Progenitor cell of endocrine pancreas (in vitro differentiated cells): ENCODE results near the gene CBLB. TPM values are rescaled to one million over a fixed set of nuclear protein-coding genes. Genes with fewer than 3 reads are reported as not detected.

ENCODE experiments used
- DNase-seq: peaks from one replicate; pipeline ENCODE4 v3.0.0; 2021; ENCODE audit warnings: low spot score; ENCODE audit not compliant: unreplicated experiment
- H3K27ac Mint-ChIP-seq: 2 replicates; pipeline ENCODE4 v1.8.0; 2021; ENCODE audit warnings: mild to moderate bottlenecking, moderate library complexity, mixed read lengths
- H3K27me3 Mint-ChIP-seq: 2 replicates; pipeline ENCODE4 v1.8.0; 2021; ENCODE audit warnings: mixed read lengths
- H3K36me3 Mint-ChIP-seq: 2 replicates; pipeline ENCODE4 v1.8.0; 2022; ENCODE audit warnings: mixed read lengths; ENCODE audit not compliant: insufficient read depth
- H3K4me1 Mint-ChIP-seq: 2 replicates; pipeline ENCODE4 v1.8.0; 2021; ENCODE audit warnings: low read depth, mixed read lengths
- H3K4me3 Mint-ChIP-seq: 2 replicates; pipeline ENCODE4 v1.8.0; 2021; ENCODE audit warnings: low read depth, mild to moderate bottlenecking, moderate library complexity, mixed read lengths
- H3K9me3 Mint-ChIP-seq: 2 replicates; pipeline ENCODE4 v1.8.0; 2021; ENCODE audit warnings: low read depth, mixed read lengths
- total RNA-seq: library from RNA; stranded (reverse); gene quantifications from 2 replicates; pipeline ENCODE4 v1.2.1, GENCODE V29; 2021
- TF ChIP-seq, protein P1 (sequence below): fragments of 200-600 bp; sonication (generic); IDR thresholded peaks from one replicate; pipeline ENCODE4 v1.5.0; 2021; ENCODE audit warnings: antibody characterized with exemption, mild to moderate bottlenecking; ENCODE audit not compliant: unreplicated experiment

The CBLB gene
- total RNA-seq, 1 donor from 2014 or later: 64.1 TPM

DNA sequence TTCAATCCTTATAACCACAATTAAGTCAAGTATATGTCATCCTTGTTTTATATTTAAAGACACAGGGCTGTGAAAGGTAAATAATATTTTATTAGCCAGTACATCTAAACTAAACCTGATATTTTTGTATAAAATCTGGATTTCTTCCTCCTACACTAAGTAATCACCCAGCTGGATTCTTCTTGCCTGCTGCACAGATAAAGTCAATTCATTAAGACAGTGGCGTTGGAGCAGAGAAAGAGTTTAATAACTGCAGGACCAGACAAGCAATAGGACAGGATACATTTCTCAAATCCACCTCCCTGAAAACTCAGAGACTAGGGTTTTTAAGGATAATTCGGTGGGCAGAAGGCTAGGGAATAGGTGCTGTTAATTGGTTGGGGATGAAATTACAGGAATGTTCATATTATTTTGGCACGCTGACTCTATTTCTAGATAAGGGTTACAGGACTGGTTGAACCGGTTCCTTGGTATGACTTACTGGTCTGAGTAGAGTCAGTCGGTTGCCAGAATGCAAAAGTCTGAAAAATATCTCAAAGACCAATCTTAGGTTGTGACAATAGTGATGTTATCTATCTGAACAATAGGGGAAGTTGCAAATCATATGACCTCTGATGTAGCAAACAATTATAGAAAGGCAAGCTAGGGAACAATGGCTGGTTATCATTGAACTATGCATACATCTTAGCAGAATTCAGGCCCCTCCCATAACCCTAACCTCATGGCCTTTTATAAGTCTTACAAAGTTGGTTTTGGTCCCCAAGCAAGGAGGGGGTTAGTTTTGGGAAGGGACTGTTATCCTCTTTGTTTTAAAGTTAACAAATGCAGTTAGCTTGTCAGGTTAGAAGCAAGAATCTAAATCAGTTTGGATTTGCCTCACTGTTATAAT, 257.3 kb downstream of the CBLB start:
- Mint-ChIP-seq H3K36me3 (no peaks in the 10 kb centered on the region), H3K4me1 (peaks cover 15% of the 10 kb centered on the region), H3K27me3 (peaks cover 7% of the 10 kb centered on the region), H3K27ac (peak overlapping the region; percentile 75), H3K9me3 (peaks cover 3% of the 10 kb centered on the region), H3K4me3 (no peak overlapping the region)
- TF ChIP-seq, protein P1, sequence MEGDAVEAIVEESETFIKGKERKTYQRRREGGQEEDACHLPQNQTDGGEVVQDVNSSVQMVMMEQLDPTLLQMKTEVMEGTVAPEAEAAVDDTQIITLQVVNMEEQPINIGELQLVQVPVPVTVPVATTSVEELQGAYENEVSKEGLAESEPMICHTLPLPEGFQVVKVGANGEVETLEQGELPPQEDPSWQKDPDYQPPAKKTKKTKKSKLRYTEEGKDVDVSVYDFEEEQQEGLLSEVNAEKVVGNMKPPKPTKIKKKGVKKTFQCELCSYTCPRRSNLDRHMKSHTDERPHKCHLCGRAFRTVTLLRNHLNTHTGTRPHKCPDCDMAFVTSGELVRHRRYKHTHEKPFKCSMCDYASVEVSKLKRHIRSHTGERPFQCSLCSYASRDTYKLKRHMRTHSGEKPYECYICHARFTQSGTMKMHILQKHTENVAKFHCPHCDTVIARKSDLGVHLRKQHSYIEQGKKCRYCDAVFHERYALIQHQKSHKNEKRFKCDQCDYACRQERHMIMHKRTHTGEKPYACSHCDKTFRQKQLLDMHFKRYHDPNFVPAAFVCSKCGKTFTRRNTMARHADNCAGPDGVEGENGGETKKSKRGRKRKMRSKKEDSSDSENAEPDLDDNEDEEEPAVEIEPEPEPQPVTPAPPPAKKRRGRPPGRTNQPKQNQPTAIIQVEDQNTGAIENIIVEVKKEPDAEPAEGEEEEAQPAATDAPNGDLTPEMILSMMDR: no peak
- no peak for DNase-seq

DNA sequence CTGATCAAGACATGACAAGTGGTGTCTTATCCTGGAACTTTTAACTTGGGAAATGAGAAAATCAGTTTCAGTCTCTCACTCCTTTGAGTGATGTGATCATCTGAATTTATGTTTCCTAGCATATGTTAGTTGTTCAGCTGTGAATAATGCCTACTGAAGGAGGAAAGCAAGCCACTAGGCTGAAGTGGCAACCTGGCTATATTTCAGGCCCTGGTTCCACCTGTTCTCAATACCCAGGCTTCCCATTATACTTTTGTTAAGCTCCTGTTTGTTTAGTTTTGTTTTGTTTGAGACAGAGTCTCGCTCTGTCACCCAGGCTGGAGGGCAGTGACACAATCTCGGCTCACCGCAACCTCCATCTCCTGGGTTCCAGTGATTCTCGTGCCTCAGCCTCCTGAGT, 258.3 kb downstream of the CBLB start:
- Mint-ChIP-seq H3K27me3 (peaks cover 7% of the 10 kb centered on the region), H3K36me3 (no peaks in the 10 kb centered on the region), H3K4me1 (peaks cover 15% of the 10 kb centered on the region), H3K4me3 (no peak overlapping the region), H3K9me3 (peaks cover 3% of the 10 kb centered on the region), H3K27ac (no peak overlapping the region)
- TF ChIP-seq, protein P1: no peak
- DNase-seq: no peak

DNA sequence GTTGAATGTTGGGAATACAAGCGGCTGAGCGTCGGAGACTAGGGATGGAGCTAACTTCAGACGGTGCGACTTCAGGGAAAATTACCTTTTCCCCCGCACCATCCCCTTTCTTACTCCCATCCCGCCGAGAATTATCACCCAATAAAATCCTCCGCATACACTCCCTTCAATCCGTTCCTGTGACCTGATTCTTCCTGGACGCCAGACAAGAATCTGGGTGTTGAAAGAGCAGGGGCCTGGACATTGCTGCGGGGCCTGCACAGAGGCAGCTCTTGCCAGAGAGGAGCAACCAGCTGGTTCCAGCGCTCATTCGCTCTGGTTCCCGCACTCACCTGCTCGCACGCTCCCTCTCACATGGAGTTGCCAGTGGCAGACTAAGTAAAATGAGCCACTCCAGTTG, 260.2 kb downstream of the CBLB start:
- Mint-ChIP-seq H3K27ac (no peak overlapping the region), H3K4me3 (no peak overlapping the region), H3K36me3 (no peaks in the 10 kb centered on the region), H3K9me3 (peaks cover 3% of the 10 kb centered on the region), H3K27me3 (peaks cover 7% of the 10 kb centered on the region), H3K4me1 (peaks cover 12% of the 10 kb centered on the region)
- TF ChIP-seq, protein P1: no peak
- no peak for DNase-seq

DNA sequence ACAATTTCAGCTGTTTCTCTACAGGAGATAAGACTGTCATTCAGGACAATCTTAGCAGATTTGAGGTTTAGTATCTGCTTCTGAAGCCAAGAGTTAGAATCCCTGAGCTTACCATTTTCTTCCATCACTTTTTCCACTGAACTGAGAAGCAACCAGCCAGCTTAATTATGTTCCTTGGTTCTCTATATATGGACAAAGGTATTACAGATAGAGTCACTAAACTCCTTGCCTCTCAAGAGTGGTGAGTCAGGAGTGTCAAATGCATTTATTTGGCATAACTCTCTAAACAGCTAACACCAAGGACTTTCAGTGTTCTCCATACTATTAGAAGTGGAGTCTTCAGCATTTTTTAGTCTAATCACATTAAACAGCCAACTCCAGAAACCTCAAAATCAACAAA, 262.8 kb downstream of the CBLB start:
- H3K27me3 Mint-ChIP-seq: peaks cover 7% of the 10 kb centered on the region
- no peak overlapping the region for H3K4me3 Mint-ChIP-seq
- DNase-seq: no peak
- no peaks in the 10 kb centered on the region for H3K4me1 Mint-ChIP-seq
- H3K27ac Mint-ChIP-seq: no peak overlapping the region
- H3K9me3 Mint-ChIP-seq: peaks cover 2% of the 10 kb centered on the region
- H3K36me3 Mint-ChIP-seq: no peaks in the 10 kb centered on the region
- TF ChIP-seq, protein P1: no peak
